Esophagus squamous epithelium (tissue), 4 donors: ENCODE data around the gene SRGAP3.

ENCODE experiments used
- POLR2A ChIP-seq, 4 donors: fragments of 450-650 bp; IDR thresholded peaks; one replicate each; pipeline ENCODE4 v1.6.1; 2017; ENCODE audit warnings: antibody characterized with exemption in 4 of 4, mild to moderate bottlenecking in 4 of 4, moderate library complexity in 3 of 4
- TF ChIP-seq, protein P1 (sequence below), 6 experiments: fragments of 450-650 bp in 4 of 6; fragments of 200-600 bp in 2 of 6; sonication (generic) in 2 of 6; IDR thresholded peaks; one replicate each; pipeline ENCODE4 v1.5.1; 2016 to 2019; ENCODE audit warnings: antibody characterized with exemption in 6 of 6, mild to moderate bottlenecking in 4 of 6, moderate library complexity in 4 of 6

DNA sequence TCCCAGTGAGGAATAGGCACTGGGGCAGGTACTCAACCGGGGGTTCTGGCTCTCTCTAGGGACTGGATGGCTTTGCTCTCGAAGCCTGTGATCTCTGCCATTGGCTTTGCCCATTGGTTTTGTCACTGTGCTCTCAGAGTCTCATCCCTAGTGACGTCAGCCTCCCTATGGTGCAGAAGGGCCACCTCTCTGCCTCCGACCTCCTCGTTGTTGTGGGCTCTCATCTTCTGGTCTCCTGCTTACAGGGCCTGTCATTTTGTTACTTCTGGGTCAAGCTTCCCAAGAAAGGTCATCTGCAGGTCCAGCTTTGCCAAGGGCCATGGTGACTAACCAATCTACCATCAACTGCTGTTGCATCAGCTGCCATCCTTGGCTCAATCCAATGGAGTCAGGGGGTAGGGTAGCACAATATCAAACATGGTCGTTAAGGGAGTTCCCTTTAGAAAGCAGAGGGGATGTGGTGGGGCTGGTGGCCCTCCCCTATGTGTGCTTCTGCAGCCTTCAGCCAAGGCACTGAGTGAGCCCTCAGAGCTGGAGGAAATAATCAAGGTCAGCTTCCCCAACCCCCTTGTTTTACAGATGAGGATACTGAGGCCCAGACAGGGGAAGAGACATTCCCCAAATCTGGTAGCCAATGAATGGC lies 272.8 kb downstream of the SRGAP3 start:
- TF ChIP-seq, protein P1, sequence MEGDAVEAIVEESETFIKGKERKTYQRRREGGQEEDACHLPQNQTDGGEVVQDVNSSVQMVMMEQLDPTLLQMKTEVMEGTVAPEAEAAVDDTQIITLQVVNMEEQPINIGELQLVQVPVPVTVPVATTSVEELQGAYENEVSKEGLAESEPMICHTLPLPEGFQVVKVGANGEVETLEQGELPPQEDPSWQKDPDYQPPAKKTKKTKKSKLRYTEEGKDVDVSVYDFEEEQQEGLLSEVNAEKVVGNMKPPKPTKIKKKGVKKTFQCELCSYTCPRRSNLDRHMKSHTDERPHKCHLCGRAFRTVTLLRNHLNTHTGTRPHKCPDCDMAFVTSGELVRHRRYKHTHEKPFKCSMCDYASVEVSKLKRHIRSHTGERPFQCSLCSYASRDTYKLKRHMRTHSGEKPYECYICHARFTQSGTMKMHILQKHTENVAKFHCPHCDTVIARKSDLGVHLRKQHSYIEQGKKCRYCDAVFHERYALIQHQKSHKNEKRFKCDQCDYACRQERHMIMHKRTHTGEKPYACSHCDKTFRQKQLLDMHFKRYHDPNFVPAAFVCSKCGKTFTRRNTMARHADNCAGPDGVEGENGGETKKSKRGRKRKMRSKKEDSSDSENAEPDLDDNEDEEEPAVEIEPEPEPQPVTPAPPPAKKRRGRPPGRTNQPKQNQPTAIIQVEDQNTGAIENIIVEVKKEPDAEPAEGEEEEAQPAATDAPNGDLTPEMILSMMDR (IDR thresholded peaks at IDR 0.05): no peak
- TF ChIP-seq POLR2A (IDR thresholded peaks at IDR 0.05): no peak
